Measurements from ENCODE around the gene RMND1. TPM values are rescaled to one million over a fixed set of nuclear protein-coding genes. Genes with fewer than 3 reads are reported as not detected.

Gene RMND1
- polyA plus RNA-seq, 2 of the 4 experiments (the other 2 are of a cell fraction): 11.7 to 13.1 TPM

- TF ChIP-seq HOXB13 (CRISPR knock-in tag; IDR thresholded peaks at IDR 0.05; ENCODE audit: low read depth): no peak
Observed at GRCh38 chr6:151443911-151444621, 7.9 kb downstream of the RMND1 start (continued).

- no peaks in the 10 kb centered on the region for H3K9me3 ChIP-seq
- 94% methylated on average over 3 of the region's 5 CpGs for WGBS (ENCODE audit: missing lambda C conversion rate)
- H3K4me1 ChIP-seq: peaks cover 20% of the 10 kb centered on the region
- FAIRE-seq: no peak
- no peak overlapping the region for H3K4me2 ChIP-seq
- ChIA-PET POLR2A (no interaction called here), CTCF (no interaction called here)
- ATAC-seq: no peak
- H3K4me3 ChIP-seq: no peak overlapping the region
- DNase-seq (ENCODE audit: low read depth in 1 of 2, low spot score in 1 of 2): no peak
- H3K27ac ChIP-seq: no peak overlapping the region
- TF ChIP-seq KDM5A (IDR thresholded peaks at IDR 0.05) (no peak), ELK1 (IDR thresholded peaks at IDR 0.05; ENCODE audit: low read depth, low read length) (no peak)
Observed at GRCh38 chr6:151443454-151443853, 8.5 kb downstream of the RMND1 start.

GRCh38 chr6:151442371-151442770, 9.6 kb downstream of the RMND1 start:
- 62% methylated on average over 9 of the region's 9 CpGs for WGBS (ENCODE audit: missing lambda C conversion rate)
- FAIRE-seq (no peak), ATAC-seq (no peak), DNase-seq (ENCODE audit: low read depth in 1 of 2, low spot score in 1 of 2) (no peak)
- Histone ChIP-seq H3K4me1 (peaks cover 28% of the 10 kb centered on the region), H3K27ac (no peak overlapping the region), H3K9me3 (no peaks in the 10 kb centered on the region), H3K4me2 (no peak overlapping the region), H3K4me3 (no peak overlapping the region)
- TF ChIP-seq NR3C1 (IDR thresholded peaks at IDR 0.05) (no peak), CBX8 (IDR thresholded peaks at IDR 0.05) (no peak), TFCP2L1 (CRISPR knock-in tag; IDR thresholded peaks at IDR 0.05) (no peak), ATOH8 (CRISPR knock-in tag; IDR thresholded peaks at IDR 0.05; ENCODE audit: low read depth) (no peak), FOSL2 (IDR thresholded peaks at IDR 0.05) (no peak), FOSL2 (CRISPR knock-in tag; IDR thresholded peaks at IDR 0.05) (no peak), HMGXB4 (CRISPR knock-in tag; IDR thresholded peaks at IDR 0.05; ENCODE audit: borderline replicate concordance) (no peak), CHD4 (IDR thresholded peaks at IDR 0.05; ENCODE audit: borderline replicate concordance) (no peak), ZSCAN20 (CRISPR knock-in tag; IDR thresholded peaks at IDR 0.05) (no peak), PBX3 (IDR thresholded peaks at IDR 0.05) (no peak), REST (IDR thresholded peaks at IDR 0.05) (no peak), MAX (IDR thresholded peaks at IDR 0.05) (no peak), MAZ (IDR thresholded peaks at IDR 0.05; ENCODE audit: borderline replicate concordance, low read depth, low read length) (no peak)
- ChIA-PET POLR2A (no interaction called here), CTCF (interaction anchor here (1.5 kb wide), 1 partner anchor 34 kb away, joined by 4 read pairs; no protein-coding TSS in a partner anchor)
